ENCODE measurements around the gene HSPB3.

HSPB3 gene

GRCh38 chr5:54440456-54440893 lies 15.0 kb upstream of the HSPB3 start:
- Histone ChIP-seq H3K36me3 (ENCODE audit: control insufficient read depth in 1 of 2, insufficient read depth in 2 of 2, low read length in 2 of 2) (no peaks in the 10 kb centered on the region), H3K79me1 (ENCODE audit: low read length) (peaks cover 4% of the 10 kb centered on the region), H2BK120ac (ENCODE audit: insufficient read depth, low read length, poor library complexity) (no peak overlapping the region), H2BK12ac (ENCODE audit: low read length) (no peak overlapping the region), H3K9me3 (ENCODE audit: insufficient read depth, low read depth, low read length) (no peaks in the 10 kb centered on the region), H3K4me1 (ENCODE audit: control insufficient read depth in 1 of 2, insufficient read depth in 2 of 2, low read length in 2 of 2) (peaks cover 5 to 8% of the 10 kb centered on the region in 2 experiments), H3K4me3 (ENCODE audit: low read depth, low read length) (no peak overlapping the region), H2AFZ (ENCODE audit: insufficient read depth, low read length, poor library complexity) (no peak overlapping the region), H3K79me2 (ENCODE audit: control insufficient read depth, insufficient read depth, low read length, poor library complexity) (no peaks in the 10 kb centered on the region), H3K18ac (ENCODE audit: low read length) (no peak overlapping the region), H4K12ac (ENCODE audit: low read depth, low read length) (no peak overlapping the region), H2BK5ac (ENCODE audit: low read depth, low read length, poor library complexity) (no peak overlapping the region), H2AK5ac (ENCODE audit: low read length) (no peak overlapping the region), H3K4ac (ENCODE audit: low read depth, low read length) (no peak overlapping the region), H3K27ac (ENCODE audit: low read depth, low read length) (peak overlapping the region; percentile 46), H3K27me3 (ENCODE audit: insufficient read depth, low read length) (no peaks in the 10 kb centered on the region), H3K14ac (ENCODE audit: low read length) (no peak overlapping the region), H3K9ac (ENCODE audit: low read length) (no peak overlapping the region), H4K8ac (ENCODE audit: low read depth, low read length) (no peak overlapping the region), H3K23ac (ENCODE audit: low read length) (no peak overlapping the region), H3K4me2 (ENCODE audit: low read length) (no peak overlapping the region), H4K91ac (ENCODE audit: low read depth, low read length) (no peak overlapping the region)
- no CpG with 5 or more reads among the region's 6 CpGs for WGBS (ENCODE audit: extremely low coverage, insufficient coverage, insufficient read length)
- DNase-seq = peak; percentile 39 to 75

GRCh38 chr5:54442271-54442670 lies 13.2 kb upstream of the HSPB3 start:
- Histone ChIP-seq H3K4me3 (ENCODE audit: low read depth, low read length) (no peak overlapping the region), H3K79me2 (ENCODE audit: control insufficient read depth, insufficient read depth, low read length, poor library complexity) (no peaks in the 10 kb centered on the region), H2BK12ac (ENCODE audit: low read length) (no peak overlapping the region), H3K9me3 (ENCODE audit: insufficient read depth, low read depth, low read length) (no peaks in the 10 kb centered on the region), H3K36me3 (ENCODE audit: control insufficient read depth in 1 of 2, insufficient read depth in 2 of 2, low read length in 2 of 2) (no peaks in the 10 kb centered on the region), H4K91ac (ENCODE audit: low read depth, low read length) (no peak overlapping the region), H2BK120ac (ENCODE audit: insufficient read depth, low read length, poor library complexity) (no peak overlapping the region), H3K27ac (ENCODE audit: low read depth, low read length) (peak overlapping the region; percentile 52), H3K14ac (ENCODE audit: low read length) (no peak overlapping the region), H3K4ac (ENCODE audit: low read depth, low read length) (no peak overlapping the region), H2AFZ (ENCODE audit: insufficient read depth, low read length, poor library complexity) (no peak overlapping the region), H3K23ac (ENCODE audit: low read length) (no peak overlapping the region), H4K12ac (ENCODE audit: low read depth, low read length) (no peak overlapping the region), H2BK5ac (ENCODE audit: low read depth, low read length, poor library complexity) (no peak overlapping the region), H3K79me1 (ENCODE audit: low read length) (peaks cover 4% of the 10 kb centered on the region), H3K4me2 (ENCODE audit: low read length) (no peak overlapping the region), H2AK5ac (ENCODE audit: low read length) (no peak overlapping the region), H4K8ac (ENCODE audit: low read depth, low read length) (no peak overlapping the region), H3K18ac (ENCODE audit: low read length) (no peak overlapping the region), H3K4me1 (ENCODE audit: control insufficient read depth in 1 of 2, insufficient read depth in 2 of 2, low read length in 2 of 2) (peaks cover 5 to 8% of the 10 kb centered on the region in 2 experiments), H3K9ac (ENCODE audit: low read length) (no peak overlapping the region), H3K27me3 (ENCODE audit: insufficient read depth, low read length) (no peaks in the 10 kb centered on the region)
- WGBS (ENCODE audit: extremely low coverage, insufficient coverage, insufficient read length) = no CpG with 5 or more reads among the region's 1 CpG
- peak; percentile 47 to 93 for DNase-seq

- Histone ChIP-seq H3K4me3 (ENCODE audit: low read depth, low read length) (no peak overlapping the region), H3K9ac (ENCODE audit: low read length) (no peak overlapping the region), H3K4me1 (ENCODE audit: control insufficient read depth in 1 of 2, insufficient read depth in 2 of 2, low read length in 2 of 2) (peaks cover 5 to 8% of the 10 kb centered on the region in 2 experiments), H2BK120ac (ENCODE audit: insufficient read depth, low read length, poor library complexity) (no peak overlapping the region), H3K4ac (ENCODE audit: low read depth, low read length) (no peak overlapping the region), H2AFZ (ENCODE audit: insufficient read depth, low read length, poor library complexity) (no peak overlapping the region), H3K4me2 (ENCODE audit: low read length) (no peak overlapping the region), H3K14ac (ENCODE audit: low read length) (no peak overlapping the region), H2AK5ac (ENCODE audit: low read length) (no peak overlapping the region), H2BK12ac (ENCODE audit: low read length) (no peak overlapping the region), H3K23ac (ENCODE audit: low read length) (no peak overlapping the region), H3K27me3 (ENCODE audit: insufficient read depth, low read length) (no peaks in the 10 kb centered on the region), H4K91ac (ENCODE audit: low read depth, low read length) (no peak overlapping the region), H3K36me3 (ENCODE audit: control insufficient read depth in 1 of 2, insufficient read depth in 2 of 2, low read length in 2 of 2) (no peaks in the 10 kb centered on the region), H4K12ac (ENCODE audit: low read depth, low read length) (no peak overlapping the region), H3K27ac (ENCODE audit: low read depth, low read length) (no peak overlapping the region), H3K9me3 (ENCODE audit: insufficient read depth, low read depth, low read length) (no peaks in the 10 kb centered on the region), H2BK5ac (ENCODE audit: low read depth, low read length, poor library complexity) (no peak overlapping the region), H3K79me1 (ENCODE audit: low read length) (peaks cover 4% of the 10 kb centered on the region), H3K18ac (ENCODE audit: low read length) (no peak overlapping the region), H4K8ac (ENCODE audit: low read depth, low read length) (no peak overlapping the region), H3K79me2 (ENCODE audit: control insufficient read depth, insufficient read depth, low read length, poor library complexity) (no peaks in the 10 kb centered on the region)
- DNase-seq = no peak
Observed at GRCh38 chr5:54443270-54443669, 12.2 kb upstream of the HSPB3 start.

- Histone ChIP-seq H2BK5ac (ENCODE audit: low read depth, low read length, poor library complexity) (no peak overlapping the region), H3K4ac (ENCODE audit: low read depth, low read length) (no peak overlapping the region), H3K4me2 (ENCODE audit: low read length) (no peak overlapping the region), H3K4me1 (ENCODE audit: control insufficient read depth in 1 of 2, insufficient read depth in 2 of 2, low read length in 2 of 2) (peaks cover 4 to 6% of the 10 kb centered on the region in 2 experiments), H3K9me3 (ENCODE audit: insufficient read depth, low read depth, low read length) (no peaks in the 10 kb centered on the region), H4K91ac (ENCODE audit: low read depth, low read length) (no peak overlapping the region), H2AK5ac (ENCODE audit: low read length) (no peak overlapping the region), H2BK120ac (ENCODE audit: insufficient read depth, low read length, poor library complexity) (no peak overlapping the region), H4K8ac (ENCODE audit: low read depth, low read length) (no peak overlapping the region), H3K36me3 (ENCODE audit: control insufficient read depth in 1 of 2, insufficient read depth in 2 of 2, low read length in 2 of 2) (no peaks in the 10 kb centered on the region), H3K23ac (ENCODE audit: low read length) (no peak overlapping the region), H3K14ac (ENCODE audit: low read length) (no peak overlapping the region), H3K79me2 (ENCODE audit: control insufficient read depth, insufficient read depth, low read length, poor library complexity) (no peaks in the 10 kb centered on the region), H2BK12ac (ENCODE audit: low read length) (no peak overlapping the region), H4K12ac (ENCODE audit: low read depth, low read length) (no peak overlapping the region), H3K79me1 (ENCODE audit: low read length) (peaks cover 3% of the 10 kb centered on the region), H3K4me3 (ENCODE audit: low read depth, low read length) (no peak overlapping the region), H2AFZ (ENCODE audit: insufficient read depth, low read length, poor library complexity) (no peak overlapping the region), H3K18ac (ENCODE audit: low read length) (no peak overlapping the region), H3K9ac (ENCODE audit: low read length) (no peak overlapping the region), H3K27ac (ENCODE audit: low read depth, low read length) (no peak overlapping the region), H3K27me3 (ENCODE audit: insufficient read depth, low read length) (no peaks in the 10 kb centered on the region)
- no CpG with 5 or more reads among the region's 2 CpGs for WGBS (ENCODE audit: extremely low coverage, insufficient coverage, insufficient read length)
- DNase-seq = no peak
Observed at GRCh38 chr5:54445691-54446378, 9.7 kb upstream of the HSPB3 start.

All from trophoblast cell (in vitro differentiated cells and primary cell).